Measurements from ENCODE around the gene ZNRF4. TPM values are rescaled to one million over a fixed set of nuclear protein-coding genes. Genes with fewer than 3 reads are reported as not detected.
"Not testable (repeated sequence)": the region's sequence is repeated elsewhere in the genome, so short reads cannot be mapped to it uniquely, and the experiment has no call there.

The ZNRF4 gene
- polyA plus RNA-seq (ENCODE audit: insufficient read length): not detected

GRCh38 chr19:5455367-5456129, at the start of gene ZNRF4:
Gene ZNRF4, plus strand, starts transcription at chr19:5455417. Its CDS starts 75 bp downstream, at chr19:5455492.
- DNase-seq (ENCODE audit: low read depth): no peak

GRCh38 chr19:5406198-5406597, 49.0 kb upstream of the ZNRF4 start:
- not testable (repeated sequence) for DNase-seq (ENCODE audit: low read depth)

- no peak for DNase-seq (ENCODE audit: low read depth)
These were observed 48.4 kb upstream of the ZNRF4 start for GRCh38 chr19:5406816-5407215.

- DNase-seq (ENCODE audit: low read depth): no peak
These were observed 47.9 kb upstream of the ZNRF4 start for GRCh38 chr19:5407356-5407755.

- DNase-seq (ENCODE audit: low read depth): no peak
These were observed 37.5 kb upstream of the ZNRF4 start for GRCh38 chr19:5417495-5418436.

GRCh38 chr19:5418677-5419076, 36.5 kb upstream of the ZNRF4 start:
- DNase-seq (ENCODE audit: low read depth): no peak

GRCh38 chr19:5420953-5421352, 34.3 kb upstream of the ZNRF4 start:
- no peak for DNase-seq (ENCODE audit: low read depth)

- DNase-seq (ENCODE audit: low read depth): no peak
These were observed 31.6 kb upstream of the ZNRF4 start for GRCh38 chr19:5423567-5424125.

GRCh38 chr19:5424192-5424973, 30.8 kb upstream of the ZNRF4 start:
- DNase-seq (ENCODE audit: low read depth): no peak

GRCh38 chr19:5425260-5425659, 30.0 kb upstream of the ZNRF4 start:
- no peak for DNase-seq (ENCODE audit: low read depth)

GRCh38 chr19:5430237-5430636, 25.0 kb upstream of the ZNRF4 start:
- DNase-seq (ENCODE audit: low read depth): no peak

- DNase-seq (ENCODE audit: low read depth): no peak
These were observed 22.5 kb upstream of the ZNRF4 start for GRCh38 chr19:5432687-5433086.

- DNase-seq (ENCODE audit: low read depth): no peak
These were observed 20.8 kb upstream of the ZNRF4 start for GRCh38 chr19:5434351-5434917.

- DNase-seq (ENCODE audit: low read depth): no peak
These were observed 20.1 kb upstream of the ZNRF4 start for GRCh38 chr19:5434970-5435641.

- DNase-seq (ENCODE audit: low read depth): no peak
These were observed 19.6 kb upstream of the ZNRF4 start for GRCh38 chr19:5435642-5436017.

- no peak for DNase-seq (ENCODE audit: low read depth)
These were observed 18.9 kb upstream of the ZNRF4 start for GRCh38 chr19:5436106-5436947.

GRCh38 chr19:5436948-5437306, 18.3 kb upstream of the ZNRF4 start:
- DNase-seq (ENCODE audit: low read depth): no peak

- DNase-seq (ENCODE audit: low read depth): not testable (repeated sequence)
These were observed 16.5 kb upstream of the ZNRF4 start for GRCh38 chr19:5438756-5439155.

- DNase-seq (ENCODE audit: low read depth): no peak
These were observed 15.8 kb upstream of the ZNRF4 start for GRCh38 chr19:5439452-5439851.

GRCh38 chr19:5440299-5440698, 14.9 kb upstream of the ZNRF4 start:
- no peak for DNase-seq (ENCODE audit: low read depth)

All from forelimb muscle (tissue), 1 donor.